ENCODE measurements around the gene PHKG1. TPM values are rescaled to one million over a fixed set of nuclear protein-coding genes. Genes with fewer than 3 reads are reported as not detected.
"Not testable (repeated sequence)": the region's sequence is repeated elsewhere in the genome, so short reads cannot be mapped to it uniquely, and the experiment has no call there.

PHKG1 gene
- total RNA-seq, 1 donor from 2014 or later: 1.1 TPM

- intact Hi-C loops (cut with DNase I): loop anchor here (10.0 kb wide), 1 partner anchor 75 kb away; no protein-coding TSS in a partner anchor
Measured at GRCh38 chr7:56079450-56080185, 13.1 kb downstream of the PHKG1 start.

DNA sequence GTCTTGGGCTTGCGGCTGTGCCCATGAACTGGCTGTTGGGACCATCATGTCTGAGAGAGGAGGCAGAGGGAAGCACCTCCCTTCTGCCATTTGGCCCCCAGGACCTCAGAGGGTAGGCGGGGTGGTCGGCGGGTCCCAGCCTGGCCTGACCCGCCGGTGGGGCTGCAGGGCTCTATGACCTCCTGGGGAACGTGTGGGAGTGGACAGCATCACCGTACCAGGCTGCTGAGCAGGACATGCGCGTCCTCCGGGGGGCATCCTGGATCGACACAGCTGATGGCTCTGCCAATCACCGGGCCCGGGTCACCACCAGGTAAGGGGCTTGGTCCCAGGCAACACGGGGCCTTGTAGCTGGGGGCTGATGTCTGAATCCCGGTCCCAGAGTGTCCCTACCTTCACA lies 14.6 kb downstream of the PHKG1 start:
- no peaks in the 10 kb centered on the region for H3K9me3 ChIP-seq
- peaks cover 18% of the 10 kb centered on the region for H3K4me1 ChIP-seq
- no peaks in the 10 kb centered on the region for H3K27me3 ChIP-seq (ENCODE audit: low read depth)
- TF ChIP-seq CTCF (IDR thresholded peaks at IDR 0.05): no peak
- no peak for ATAC-seq
- no peak overlapping the region for H3K27ac ChIP-seq
- intact Hi-C loops (cut with DNase I): loop anchor here (10.0 kb wide), 1 partner anchor 73 kb away; no protein-coding TSS in a partner anchor
- peaks cover 40% of the 10 kb centered on the region for H3K36me3 ChIP-seq
- no peak for DNase-seq
- H3K4me3 ChIP-seq: no peak overlapping the region

More at GRCh38 chr7:56079450-56080185, 13.1 kb downstream of the PHKG1 start:
- Histone ChIP-seq H3K4me3 (no peak overlapping the region), H3K36me3 (peaks cover 34% of the 10 kb centered on the region), H3K4me1 (peaks cover 18% of the 10 kb centered on the region), H3K9me3 (no peaks in the 10 kb centered on the region), H3K27ac (peak overlapping the region; percentile 56), H3K27me3 (ENCODE audit: low read depth) (no peaks in the 10 kb centered on the region)
- ATAC-seq (peak; percentile 57 to 68), DNase-seq (peak; percentile 65)
- peak; percentile 53 for TF ChIP-seq CTCF (IDR thresholded peaks at IDR 0.05)

GRCh38 chr7:56077681-56078080 lies 15.1 kb downstream of the PHKG1 start:
- no peak for DNase-seq
- Histone ChIP-seq H3K36me3 (peaks cover 45% of the 10 kb centered on the region), H3K4me3 (no peak overlapping the region)

DNA sequence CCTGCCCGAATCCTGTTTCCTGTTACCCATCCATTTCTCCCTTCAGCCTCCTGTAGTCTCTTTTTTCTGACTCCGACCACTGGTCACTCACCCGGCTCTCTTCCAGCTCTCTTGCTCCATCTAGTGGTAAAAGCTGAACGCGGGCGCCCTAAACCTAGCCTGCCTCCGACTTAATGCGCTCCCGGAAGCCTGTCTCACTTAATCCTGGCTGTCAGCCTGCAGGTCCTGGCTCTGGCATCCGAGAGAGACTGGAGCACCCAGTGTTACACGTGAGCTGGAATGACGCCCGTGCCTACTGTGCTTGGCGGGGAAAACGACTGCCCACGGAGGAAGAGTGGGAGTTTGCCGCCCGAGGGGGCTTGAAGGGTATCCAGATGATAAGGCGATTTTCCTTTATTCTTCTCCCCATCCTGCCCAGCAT lies 18.4 kb downstream of the PHKG1 start:
- Histone ChIP-seq H3K36me3 (peaks cover 72% of the 10 kb centered on the region), H3K9me3 (no peaks in the 10 kb centered on the region), H3K27ac (no peak overlapping the region), H3K27me3 (ENCODE audit: low read depth) (no peaks in the 10 kb centered on the region), H3K4me3 (no peak overlapping the region), H3K4me1 (peaks cover 5% of the 10 kb centered on the region)
- peak; percentile 97 for ATAC-seq
- peak; percentile 94 for TF ChIP-seq CTCF (IDR thresholded peaks at IDR 0.05)
- DNase-seq: peak; percentile 91
- intact Hi-C loops (cut with DNase I): loop anchor here (10.0 kb wide), 1 partner anchor 70 kb away; no protein-coding TSS in a partner anchor

More at GRCh38 chr7:56077681-56078080, 15.1 kb downstream of the PHKG1 start:
- Histone ChIP-seq H3K27me3 (ENCODE audit: low read depth) (no peaks in the 10 kb centered on the region), H3K4me1 (peaks cover 18% of the 10 kb centered on the region), H3K27ac (no peak overlapping the region), H3K9me3 (no peaks in the 10 kb centered on the region)
- no peak for ATAC-seq
- intact Hi-C loops (cut with DNase I): loop anchor here (10.0 kb wide), 1 partner anchor 73 kb away; no protein-coding TSS in a partner anchor
- no peak for TF ChIP-seq CTCF (IDR thresholded peaks at IDR 0.05)

- H3K27me3 ChIP-seq (ENCODE audit: low read depth); DNase-seq; ATAC-seq; intact Hi-C loops (cut with DNase I); H3K9me3 ChIP-seq; H3K27ac ChIP-seq; H3K4me3 ChIP-seq: not testable (repeated sequence)
- peaks cover 17% of the 10 kb centered on the region for H3K4me1 ChIP-seq
- H3K36me3 ChIP-seq: peaks cover 55% of the 10 kb centered on the region
Measured at GRCh38 chr7:56066376-56066775, 26.4 kb downstream of the PHKG1 start.
